ENCODE measurements around the gene ARSG. TPM values are rescaled to one million over a fixed set of nuclear protein-coding genes. Genes with fewer than 3 reads are reported as not detected.

Gene ARSG
- total and polyA plus RNA-seq, 4 donors: 1.5 to 5.4 (median 2.3) TPM

DNA sequence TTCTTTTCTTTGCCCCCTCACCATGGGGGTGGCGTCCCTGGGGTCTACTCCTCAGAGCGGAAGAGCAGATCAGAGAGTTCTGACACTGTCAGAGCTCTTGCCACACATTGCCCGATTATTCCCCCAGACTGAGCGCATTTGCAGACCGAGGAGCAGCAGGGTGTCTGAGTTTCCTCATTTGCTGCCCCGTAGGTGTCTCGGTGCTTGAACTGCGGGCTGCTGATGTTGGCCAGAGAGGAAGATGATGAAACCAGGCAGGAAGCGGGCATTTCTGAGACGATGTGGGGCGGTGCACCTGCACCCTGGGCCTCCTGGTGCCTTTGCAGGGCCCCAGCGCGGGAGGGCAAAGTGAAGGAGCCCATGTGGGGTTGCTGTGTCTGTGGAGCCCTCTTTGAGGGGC, 55.2 kb downstream of the ARSG start:
- no peaks in the 10 kb centered on the region for H3K9me3 ChIP-seq (ENCODE audit: control insufficient read depth in 4 of 4, low read length in 3 of 4)
- 80% methylated on average over 13 of the region's 13 CpGs for WGBS
- H3K27me3 ChIP-seq (ENCODE audit: control insufficient read depth in 4 of 4, insufficient read depth in 4 of 4, low read length in 3 of 4): no peaks in the 10 kb centered on the region
- DNase-seq (ENCODE audit: low spot score): no peak
- no peak overlapping the region for H3K4me3 ChIP-seq (ENCODE audit: low read depth in 1 of 3, low read length in 3 of 3)
- H3K27ac ChIP-seq (ENCODE audit: low read depth in 1 of 2, low read length in 2 of 2): peak overlapping the region; percentile 36 to 37
- TF ChIP-seq HNF4G (IDR thresholded peaks at IDR 0.05): no peak
- TF ChIP-seq RAD21 (IDR thresholded peaks at IDR 0.05): peak in 1 of 2 donors; percentile 8
- H3K9ac ChIP-seq (ENCODE audit: low read depth in 1 of 2, low read length in 2 of 2): no peak overlapping the region
- H3K36me3 ChIP-seq (ENCODE audit: control insufficient read depth in 4 of 4, insufficient read depth in 3 of 4, low read depth in 1 of 4, low read length in 3 of 4): no peaks in the 10 kb centered on the region
- no peaks in the 10 kb centered on the region for H3K4me1 ChIP-seq (ENCODE audit: control insufficient read depth in 4 of 4, insufficient read depth in 4 of 4, low read length in 3 of 4)

GRCh38 chr17:68347380-68347779, 56.1 kb downstream of the ARSG start:
- H3K4me1 ChIP-seq (ENCODE audit: control insufficient read depth in 4 of 4, insufficient read depth in 4 of 4, low read length in 3 of 4): no peaks in the 10 kb centered on the region
- H3K9ac ChIP-seq (ENCODE audit: low read depth in 1 of 2, low read length in 2 of 2): no peak overlapping the region
- no peak overlapping the region for H3K4me3 ChIP-seq (ENCODE audit: low read depth in 1 of 3, low read length in 3 of 3)
- no peaks in the 10 kb centered on the region for H3K27me3 ChIP-seq (ENCODE audit: control insufficient read depth in 4 of 4, insufficient read depth in 4 of 4, low read length in 3 of 4)
- no peak for TF ChIP-seq RAD21 (IDR thresholded peaks at IDR 0.05)
- no peak for TF ChIP-seq EGR1 (IDR thresholded peaks at IDR 0.05; ENCODE audit: low read depth in 2 of 2)
- TF ChIP-seq, protein P1, sequence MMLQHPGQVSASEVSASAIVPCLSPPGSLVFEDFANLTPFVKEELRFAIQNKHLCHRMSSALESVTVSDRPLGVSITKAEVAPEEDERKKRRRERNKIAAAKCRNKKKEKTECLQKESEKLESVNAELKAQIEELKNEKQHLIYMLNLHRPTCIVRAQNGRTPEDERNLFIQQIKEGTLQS (IDR thresholded peaks at IDR 0.05): no peak
- no peak for TF ChIP-seq NR2F2 (IDR thresholded peaks at IDR 0.05)
- no peak for TF ChIP-seq MAX (IDR thresholded peaks at IDR 0.05)
- TF ChIP-seq HNF4A (conservative IDR thresholded peaks at IDR 0.05): no peak
- TF ChIP-seq FOXA2 (IDR thresholded peaks at IDR 0.05): no peak
- TF ChIP-seq, protein P2, sequence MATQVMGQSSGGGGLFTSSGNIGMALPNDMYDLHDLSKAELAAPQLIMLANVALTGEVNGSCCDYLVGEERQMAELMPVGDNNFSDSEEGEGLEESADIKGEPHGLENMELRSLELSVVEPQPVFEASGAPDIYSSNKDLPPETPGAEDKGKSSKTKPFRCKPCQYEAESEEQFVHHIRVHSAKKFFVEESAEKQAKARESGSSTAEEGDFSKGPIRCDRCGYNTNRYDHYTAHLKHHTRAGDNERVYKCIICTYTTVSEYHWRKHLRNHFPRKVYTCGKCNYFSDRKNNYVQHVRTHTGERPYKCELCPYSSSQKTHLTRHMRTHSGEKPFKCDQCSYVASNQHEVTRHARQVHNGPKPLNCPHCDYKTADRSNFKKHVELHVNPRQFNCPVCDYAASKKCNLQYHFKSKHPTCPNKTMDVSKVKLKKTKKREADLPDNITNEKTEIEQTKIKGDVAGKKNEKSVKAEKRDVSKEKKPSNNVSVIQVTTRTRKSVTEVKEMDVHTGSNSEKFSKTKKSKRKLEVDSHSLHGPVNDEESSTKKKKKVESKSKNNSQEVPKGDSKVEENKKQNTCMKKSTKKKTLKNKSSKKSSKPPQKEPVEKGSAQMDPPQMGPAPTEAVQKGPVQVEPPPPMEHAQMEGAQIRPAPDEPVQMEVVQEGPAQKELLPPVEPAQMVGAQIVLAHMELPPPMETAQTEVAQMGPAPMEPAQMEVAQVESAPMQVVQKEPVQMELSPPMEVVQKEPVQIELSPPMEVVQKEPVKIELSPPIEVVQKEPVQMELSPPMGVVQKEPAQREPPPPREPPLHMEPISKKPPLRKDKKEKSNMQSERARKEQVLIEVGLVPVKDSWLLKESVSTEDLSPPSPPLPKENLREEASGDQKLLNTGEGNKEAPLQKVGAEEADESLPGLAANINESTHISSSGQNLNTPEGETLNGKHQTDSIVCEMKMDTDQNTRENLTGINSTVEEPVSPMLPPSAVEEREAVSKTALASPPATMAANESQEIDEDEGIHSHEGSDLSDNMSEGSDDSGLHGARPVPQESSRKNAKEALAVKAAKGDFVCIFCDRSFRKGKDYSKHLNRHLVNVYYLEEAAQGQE (IDR thresholded peaks at IDR 0.05): no peak
- no peak for DNase-seq (ENCODE audit: low spot score)
- no peaks in the 10 kb centered on the region for H3K9me3 ChIP-seq (ENCODE audit: control insufficient read depth in 4 of 4, low read length in 3 of 4)
- no peaks in the 10 kb centered on the region for H3K36me3 ChIP-seq (ENCODE audit: control insufficient read depth in 4 of 4, insufficient read depth in 3 of 4, low read depth in 1 of 4, low read length in 3 of 4)
- H3K27ac ChIP-seq (ENCODE audit: low read depth in 1 of 2, low read length in 2 of 2): peak overlapping the region in 1 of 2 donors; percentile 37
- 85% methylated on average over 6 of the region's 6 CpGs for WGBS

- no peaks in the 10 kb centered on the region for H3K27me3 ChIP-seq (ENCODE audit: control insufficient read depth in 4 of 4, insufficient read depth in 4 of 4, low read length in 3 of 4)
- H3K27ac ChIP-seq (ENCODE audit: low read depth in 1 of 2, low read length in 2 of 2): no peak overlapping the region
- peak; percentile 19 to 20 for TF ChIP-seq RXRA (IDR thresholded peaks at IDR 0.05)
- TF ChIP-seq FOXA2 (IDR thresholded peaks at IDR 0.05): no peak
- WGBS: 51% methylated on average over 4 of the region's 4 CpGs
- no peak overlapping the region for H3K4me3 ChIP-seq (ENCODE audit: low read depth in 1 of 3, low read length in 3 of 3)
- no peaks in the 10 kb centered on the region for H3K36me3 ChIP-seq (ENCODE audit: control insufficient read depth in 4 of 4, insufficient read depth in 3 of 4, low read depth in 1 of 4, low read length in 3 of 4)
- no peak for DNase-seq (ENCODE audit: low spot score)
- H3K9ac ChIP-seq (ENCODE audit: low read depth in 1 of 2, low read length in 2 of 2): no peak overlapping the region
- no peaks in the 10 kb centered on the region for H3K4me1 ChIP-seq (ENCODE audit: control insufficient read depth in 4 of 4, insufficient read depth in 4 of 4, low read length in 3 of 4)
- no peaks in the 10 kb centered on the region for H3K9me3 ChIP-seq (ENCODE audit: control insufficient read depth in 4 of 4, low read length in 3 of 4)
These were observed 57.9 kb downstream of the ARSG start for GRCh38 chr17:68349157-68349556.

DNA sequence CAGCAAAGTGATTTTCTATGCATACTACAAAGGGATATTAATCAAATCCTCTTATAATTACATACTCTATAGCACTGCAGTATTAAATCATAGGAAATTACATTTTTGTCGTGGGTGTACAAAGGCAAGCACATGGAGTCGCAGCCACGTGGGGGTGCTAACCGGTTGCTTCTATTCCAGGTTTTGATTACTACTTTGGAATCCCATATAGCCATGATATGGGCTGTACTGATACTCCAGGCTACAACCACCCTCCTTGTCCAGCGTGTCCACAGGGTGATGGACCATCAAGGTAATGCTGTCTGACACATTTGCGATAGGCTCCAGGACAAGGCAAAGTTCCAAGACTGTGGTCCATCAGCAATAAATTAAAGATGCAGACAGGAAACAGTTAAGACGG, 60.1 kb downstream of the ARSG start:
- no peak for DNase-seq (ENCODE audit: low spot score)
- no peak for TF ChIP-seq HNF4A (conservative IDR thresholded peaks at IDR 0.05)
- TF ChIP-seq, protein P3, sequence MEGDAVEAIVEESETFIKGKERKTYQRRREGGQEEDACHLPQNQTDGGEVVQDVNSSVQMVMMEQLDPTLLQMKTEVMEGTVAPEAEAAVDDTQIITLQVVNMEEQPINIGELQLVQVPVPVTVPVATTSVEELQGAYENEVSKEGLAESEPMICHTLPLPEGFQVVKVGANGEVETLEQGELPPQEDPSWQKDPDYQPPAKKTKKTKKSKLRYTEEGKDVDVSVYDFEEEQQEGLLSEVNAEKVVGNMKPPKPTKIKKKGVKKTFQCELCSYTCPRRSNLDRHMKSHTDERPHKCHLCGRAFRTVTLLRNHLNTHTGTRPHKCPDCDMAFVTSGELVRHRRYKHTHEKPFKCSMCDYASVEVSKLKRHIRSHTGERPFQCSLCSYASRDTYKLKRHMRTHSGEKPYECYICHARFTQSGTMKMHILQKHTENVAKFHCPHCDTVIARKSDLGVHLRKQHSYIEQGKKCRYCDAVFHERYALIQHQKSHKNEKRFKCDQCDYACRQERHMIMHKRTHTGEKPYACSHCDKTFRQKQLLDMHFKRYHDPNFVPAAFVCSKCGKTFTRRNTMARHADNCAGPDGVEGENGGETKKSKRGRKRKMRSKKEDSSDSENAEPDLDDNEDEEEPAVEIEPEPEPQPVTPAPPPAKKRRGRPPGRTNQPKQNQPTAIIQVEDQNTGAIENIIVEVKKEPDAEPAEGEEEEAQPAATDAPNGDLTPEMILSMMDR (IDR thresholded peaks at IDR 0.05; ENCODE audit: low read depth, low read length, missing input control): peak; percentile 11
- TF ChIP-seq RAD21 (IDR thresholded peaks at IDR 0.05): peak; percentile 43 to 50
- no peaks in the 10 kb centered on the region for H3K36me3 ChIP-seq (ENCODE audit: control insufficient read depth in 4 of 4, insufficient read depth in 3 of 4, low read depth in 1 of 4, low read length in 3 of 4)
- no peak overlapping the region for H3K9ac ChIP-seq (ENCODE audit: low read depth in 1 of 2, low read length in 2 of 2)
- no peaks in the 10 kb centered on the region for H3K4me1 ChIP-seq (ENCODE audit: control insufficient read depth in 4 of 4, insufficient read depth in 4 of 4, low read length in 3 of 4)
- no peak overlapping the region for H3K27ac ChIP-seq (ENCODE audit: low read depth in 1 of 2, low read length in 2 of 2)
- no peak overlapping the region for H3K4me3 ChIP-seq (ENCODE audit: low read depth in 1 of 3, low read length in 3 of 3)
- H3K9me3 ChIP-seq (ENCODE audit: control insufficient read depth in 4 of 4, low read length in 3 of 4): no peaks in the 10 kb centered on the region
- no peaks in the 10 kb centered on the region for H3K27me3 ChIP-seq (ENCODE audit: control insufficient read depth in 4 of 4, insufficient read depth in 4 of 4, low read length in 3 of 4)
- WGBS: 79% methylated on average over 7 of the region's 7 CpGs
